PC-3 (cell line): Measurements from ENCODE around the gene PRRG4. TPM values are rescaled to one million over a fixed set of nuclear protein-coding genes. Genes with fewer than 3 reads are reported as not detected.

Experiments
- ATAC-seq: fragments of 200-7000 bp; cut with Tn5 transposase; 2 replicates; pipeline ENCODE4 v1.9.1; 2020; ENCODE audit warnings: mild to moderate bottlenecking, moderate library complexity
- BruUV-seq: library from RNA; stranded (reverse); fragments of 400-500 nt; replicated peaks from 2 replicates; lab custom pipeline; 2021; lab: Mats Ljungman, UMichigan
- CTCF ChIA-PET: fragments of 300-600 bp; sonication (Branson Sonifier 250); formaldehyde crosslinking; loops from one replicate; lab custom pipeline; 2022; ENCODE audit warnings: antibody characterized with exemption; lab: Charles Lee
- POLR2A ChIA-PET: fragments of 300-600 bp; sonication (Branson Sonifier 250); formaldehyde crosslinking; loops from one replicate; lab custom pipeline; 2022; ENCODE audit warnings: antibody characterized with exemption; ENCODE audit not compliant: unreplicated experiment; lab: Charles Lee
- DNase-seq: peaks from one replicate; pipeline ENCODE4 v3.0.0-alpha.2; 2015
- H2AFZ ChIP-seq: fragments of 300-600 bp; sonication (generic); 2 replicates; pipeline ENCODE4 v1.6.0; 2016; ENCODE audit warnings: antibody characterized with exemption, low read length
- H3F3A ChIP-seq: fragments of 300-600 bp; sonication (generic); one replicate; pipeline ENCODE4 v1.6.0; 2017; ENCODE audit warnings: antibody characterized with exemption, low read length, control low read depth, mild to moderate bottlenecking; ENCODE audit not compliant: unreplicated experiment
- H3K27ac ChIP-seq: fragments of 300-600 bp; sonication (generic); 2 replicates; pipeline ENCODE4 v1.5.1; 2016; ENCODE audit warnings: mild to moderate bottlenecking, low read length
- H3K27me3 ChIP-seq: fragments of 300-600 bp; sonication (generic); 2 replicates; pipeline ENCODE4 v1.6.1; 2016; ENCODE audit warnings: low read length, mixed read lengths
- H3K36me3 ChIP-seq: fragments of 300-600 bp; sonication (generic); 2 replicates; pipeline ENCODE4 v1.6.1; 2016; ENCODE audit warnings: low read depth, mixed run types, low read length, mixed read lengths
- H3K4me1 ChIP-seq: fragments of 300-600 bp; sonication (generic); 2 replicates; pipeline ENCODE4 v1.5.1; 2016; ENCODE audit warnings: low read length; ENCODE audit not compliant: insufficient read depth
- H3K4me2 ChIP-seq: fragments of 300-600 bp; sonication (generic); 2 replicates; pipeline ENCODE4 v1.6.0; 2016; ENCODE audit warnings: low read length
- H3K4me3 ChIP-seq: fragments of 300-600 bp; sonication (generic); 2 replicates; pipeline ENCODE4 v1.5.1; 2016; ENCODE audit warnings: mild to moderate bottlenecking, low read length, mixed read lengths
- H3K79me2 ChIP-seq: fragments of 300-600 bp; sonication (generic); 2 replicates; pipeline ENCODE4 v1.6.1; 2017; ENCODE audit warnings: low read length, mixed read lengths
- H3K9ac ChIP-seq: fragments of 300-600 bp; sonication (generic); 2 replicates; pipeline ENCODE4 v1.6.0; 2016; ENCODE audit warnings: mild to moderate bottlenecking, low read length
- H3K9me2 ChIP-seq: fragments of 300-600 bp; sonication (generic); replicated peaks from 2 replicates; pipeline ENCODE4 v1.6.1; 2016; ENCODE audit warnings: mixed run types, low read length, mixed read lengths
- H3K9me3 ChIP-seq: fragments of 300-600 bp; sonication (generic); 2 replicates; pipeline ENCODE4 v1.6.1; 2016; ENCODE audit warnings: low read length, mixed read lengths
- H4K20me1 ChIP-seq: fragments of 300-600 bp; sonication (generic); 2 replicates; pipeline ENCODE4 v1.6.1; 2016; ENCODE audit warnings: low read length, mixed read lengths
- CTCF ChIP-seq: fragments of 300-600 bp; sonication (generic); conservative IDR thresholded peaks from 2 replicates; pipeline ENCODE4 v1.5.1; 2017; ENCODE audit warnings: antibody characterized with exemption, low read depth, mild to moderate bottlenecking, low read length
- EZH2 ChIP-seq: fragments of 300-600 bp; sonication (generic); IDR thresholded peaks from one replicate; pipeline ENCODE4 v1.6.1; 2017; ENCODE audit warnings: antibody characterized with exemption, mild to moderate bottlenecking, low read length; ENCODE audit not compliant: unreplicated experiment
- EZH2phosphoT487 ChIP-seq: fragments of 300-600 bp; sonication (generic); IDR thresholded peaks from 2 replicates; pipeline ENCODE4 v1.6.1; 2018; ENCODE audit warnings: mild to moderate bottlenecking, antibody characterized with exemption, low read length, borderline replicate concordance
- intact Hi-C: fragments of 100-400 bp; cut with micrococcal nuclease; formaldehyde crosslinking; loops from 2 replicates; pipeline ENCODE4 v1.9.0; 2023
- total RNA-seq: library from RNA; depleted of rRNA; stranded (reverse); fragments of >200 nt; gene quantifications from 2 replicates; pipeline ENCODE4 v1.2.3, GENCODE V29; 2014

The PRRG4 gene
- total RNA-seq, 1 experiment from 2014 or later: 17.9 TPM

GRCh38 chr11:32852207-32852606, 22.5 kb downstream of the PRRG4 start:
- ChIA-PET POLR2A (no interaction called here), CTCF (no interaction called here)
- Histone ChIP-seq H3K9ac (no peak overlapping the region), H3K4me3 (no peak overlapping the region), H3K9me2 (no peaks in the 10 kb centered on the region), H3K9me3 (no peaks in the 10 kb centered on the region), H3K4me1 (peaks cover 9% of the 10 kb centered on the region; the same call in 1 of the 2 replicates), H3K4me2 (no peak overlapping the region), H3F3A (no peaks in the 10 kb centered on the region), H3K79me2 (no peaks in the 10 kb centered on the region), H2AFZ (no peak overlapping the region), H3K27me3 (no peaks in the 10 kb centered on the region), H3K36me3 (no peaks in the 10 kb centered on the region; the same call in 1 of the 2 replicates), H4K20me1 (no peaks in the 10 kb centered on the region), H3K27ac (no peak overlapping the region)
- DNase-seq (peak; percentile 23), ATAC-seq (peak; percentile 83)
- BruUV-seq: no TSS peak
- intact Hi-C loops: no loop called here
- TF ChIP-seq CTCF: no peak
- TF ChIP-seq EZH2phosphoT487: no peak
- TF ChIP-seq EZH2: no peak

- Histone ChIP-seq H3K9me3 (no peaks in the 10 kb centered on the region), H3K36me3 (no peaks in the 10 kb centered on the region; the same call in 1 of the 2 replicates), H2AFZ (no peak overlapping the region), H3F3A (no peaks in the 10 kb centered on the region), H3K9me2 (no peaks in the 10 kb centered on the region), H3K79me2 (no peaks in the 10 kb centered on the region), H3K4me3 (no peak overlapping the region), H3K9ac (no peak overlapping the region), H3K27ac (no peak overlapping the region), H3K4me2 (no peak overlapping the region), H3K27me3 (no peaks in the 10 kb centered on the region), H3K4me1 (peaks cover 9% of the 10 kb centered on the region; the same call in 1 of the 2 replicates), H4K20me1 (no peaks in the 10 kb centered on the region)
- POLR2A ChIA-PET: no interaction called here
- no TSS peak for BruUV-seq
- intact Hi-C loops: loop anchor here (5.0 kb wide), 1 partner anchor 48 kb away; no protein-coding TSS in a partner anchor
- DNase-seq (no peak), ATAC-seq (no peak)
- CTCF ChIA-PET: no interaction called here
- TF ChIP-seq EZH2phosphoT487 (no peak), CTCF (no peak), EZH2 (no peak)
These were observed 25.9 kb downstream of the PRRG4 start for GRCh38 chr11:32855601-32856000.

- ChIA-PET POLR2A (no interaction called here), CTCF (no interaction called here)
- no peak for TF ChIP-seq EZH2
- TF ChIP-seq CTCF: peak; percentile 42
- Histone ChIP-seq H2AFZ (no peak overlapping the region), H3K4me2 (no peak overlapping the region), H3F3A (no peaks in the 10 kb centered on the region), H3K9me3 (no peaks in the 10 kb centered on the region), H3K36me3 (no peaks in the 10 kb centered on the region), H3K9me2 (no peaks in the 10 kb centered on the region), H3K27ac (no peak overlapping the region), H3K9ac (no peak overlapping the region), H3K4me1 (no peaks in the 10 kb centered on the region), H3K27me3 (no peaks in the 10 kb centered on the region), H3K79me2 (no peaks in the 10 kb centered on the region), H4K20me1 (no peaks in the 10 kb centered on the region), H3K4me3 (no peak overlapping the region)
- no TSS peak for BruUV-seq
- ATAC-seq: no peak
- intact Hi-C loops: loop anchor here (5.0 kb wide), 1 partner anchor 51 kb away; no protein-coding TSS in a partner anchor
- peak; percentile 16 for DNase-seq
These were observed 29.0 kb downstream of the PRRG4 start for GRCh38 chr11:32858731-32859130.
